Hematopoietic multipotent progenitor cell treated with erythropoietin and hydrocortisone succinate and interleukin-3 and kit ligand, for 8 days (in vitro differentiated cells): ENCODE data around the gene HSBP1.
A peak's percentile ranks its signal among the peaks of the same experiment; 100 is the strongest.

Source experiments
- DNase-seq: peaks from one replicate; pipeline ENCODE4 v3.0.0-alpha.2; 2015

Gene HSBP1

GRCh38 chr16:83804366-83804765, 3.4 kb upstream of the HSBP1 start:
- DNase-seq = no peak

DNA sequence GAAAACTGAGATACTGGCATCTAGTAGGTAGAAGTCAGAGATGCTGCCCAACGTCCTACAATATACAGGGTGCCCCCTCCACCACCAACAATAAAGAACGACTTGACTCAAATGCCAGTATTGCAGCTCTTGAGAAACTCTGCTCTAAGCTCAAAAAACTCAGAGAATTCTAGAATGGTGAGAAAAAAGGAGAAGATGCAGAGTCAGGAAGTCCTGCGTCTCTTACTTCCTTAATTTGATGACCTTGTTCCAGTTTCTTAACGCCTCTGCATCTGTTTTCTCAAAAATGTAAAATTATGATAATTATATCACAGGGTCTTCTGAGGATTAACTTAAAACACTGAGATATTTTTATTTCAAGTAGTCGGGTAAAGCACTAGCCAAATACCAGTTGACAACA, 1.7 kb upstream of the HSBP1 start:
- DNase-seq = peak; percentile 7

GRCh38 chr16:83806731-83807130, 1.0 kb upstream of the HSBP1 start:
- no peak for DNase-seq

GRCh38 chr16:83807327-83807709, 460 bp upstream of the HSBP1 start:
- DNase-seq = no peak

GRCh38 chr16:83808573-83809014, 816 bp downstream of the HSBP1 start:
- DNase-seq = no peak

DNA sequence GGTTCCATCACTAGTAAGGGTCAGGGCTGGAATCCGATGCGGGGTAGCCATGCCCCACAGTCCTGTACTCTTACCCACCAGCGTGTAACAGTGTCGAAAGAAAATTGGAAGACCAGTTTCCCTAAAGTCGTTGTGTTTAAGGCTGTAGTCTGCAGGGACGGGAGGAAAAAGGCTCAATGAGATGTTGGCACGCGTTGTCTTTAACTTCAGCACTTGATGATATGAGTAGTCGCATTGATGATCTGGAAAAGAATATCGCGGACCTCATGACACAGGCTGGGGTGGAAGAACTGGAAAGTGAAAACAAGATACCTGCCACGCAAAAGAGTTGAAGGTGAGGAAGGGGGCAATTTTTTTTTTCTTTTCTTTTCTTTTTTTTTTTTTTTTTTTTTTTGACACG, 1.3 kb downstream of the HSBP1 start:
- DNase-seq = no peak

GRCh38 chr16:83810901-83811300, 3.1 kb downstream of the HSBP1 start:
- no peak for DNase-seq

DNA sequence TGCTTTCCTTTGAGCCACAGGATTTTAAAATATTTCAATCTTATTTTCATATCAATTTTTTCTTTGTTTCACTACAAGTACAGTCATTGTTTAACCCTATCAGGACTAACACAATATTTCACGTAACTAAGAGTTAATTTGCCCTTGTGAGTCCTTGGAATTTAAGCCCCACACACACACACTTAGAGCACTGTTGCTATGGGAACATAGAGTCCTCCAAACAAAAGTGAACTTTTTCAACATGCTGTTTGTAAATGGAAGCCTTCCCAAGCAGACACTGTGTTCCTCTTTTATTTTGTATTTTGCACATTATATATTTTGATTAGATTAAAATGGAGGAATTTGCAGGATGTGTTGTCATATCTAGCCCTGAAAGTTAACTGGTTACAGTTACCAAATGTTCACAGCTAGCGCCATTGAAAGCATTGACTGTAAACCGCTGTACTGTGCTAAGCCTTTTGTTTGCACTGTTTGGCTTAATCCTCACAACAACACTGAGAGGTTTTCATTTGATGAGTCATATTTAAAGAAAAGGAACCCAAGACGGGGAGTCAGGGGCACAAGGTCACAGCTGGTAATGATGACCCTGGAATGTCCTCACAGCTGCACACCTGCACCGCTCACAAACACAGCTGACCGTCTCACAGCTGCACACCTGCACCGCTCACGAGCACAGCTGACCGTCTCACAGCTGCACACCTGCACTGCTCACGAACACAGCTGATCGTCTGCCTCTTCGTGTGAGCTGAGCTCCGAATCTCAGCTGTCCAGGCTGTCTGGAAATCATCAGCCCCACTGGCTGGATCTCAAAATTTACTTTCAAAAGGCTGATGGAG, 6.3 kb downstream of the HSBP1 start:
- DNase-seq = no peak

DNA sequence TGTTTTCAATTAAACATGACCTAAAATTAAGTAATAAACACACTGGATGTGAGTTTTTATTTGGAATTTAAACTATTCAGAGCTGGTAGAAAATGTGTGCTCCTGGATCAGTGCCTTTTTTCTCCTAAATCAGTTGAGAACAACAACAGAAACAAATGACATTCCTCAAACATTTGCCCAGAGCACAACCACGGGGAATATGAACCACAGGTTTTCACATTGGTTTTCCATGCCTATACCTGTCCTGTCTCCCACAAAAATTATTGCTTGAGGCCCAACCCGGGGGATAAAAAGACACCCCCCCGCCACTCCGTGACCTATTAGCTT, 6.8 kb downstream of the HSBP1 start:
- no peak for DNase-seq

DNA sequence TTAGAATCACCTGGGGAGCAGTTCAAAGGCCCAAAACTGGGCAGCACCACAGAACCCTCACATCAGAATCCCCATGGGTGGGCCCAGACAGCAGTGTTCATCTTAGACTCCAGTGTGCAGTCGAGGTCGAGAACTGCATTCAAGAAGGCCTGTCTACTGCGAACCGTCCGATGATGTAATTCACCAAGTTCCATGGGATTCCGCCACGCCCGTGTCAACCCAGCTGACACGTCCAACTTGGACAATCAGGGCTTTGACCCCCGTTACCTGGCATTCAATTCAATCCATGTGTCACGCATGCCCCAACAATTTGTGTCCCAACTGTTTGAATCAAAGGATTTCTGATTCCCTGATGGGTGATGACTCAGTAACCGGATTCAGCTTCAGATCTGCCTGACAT, 9.2 kb downstream of the HSBP1 start:
- no peak for DNase-seq

GRCh38 chr16:83818276-83818675, 10.5 kb downstream of the HSBP1 start:
- no peak for DNase-seq

- no peak for DNase-seq
Measured at GRCh38 chr16:83819361-83819760, 11.6 kb downstream of the HSBP1 start.

DNA sequence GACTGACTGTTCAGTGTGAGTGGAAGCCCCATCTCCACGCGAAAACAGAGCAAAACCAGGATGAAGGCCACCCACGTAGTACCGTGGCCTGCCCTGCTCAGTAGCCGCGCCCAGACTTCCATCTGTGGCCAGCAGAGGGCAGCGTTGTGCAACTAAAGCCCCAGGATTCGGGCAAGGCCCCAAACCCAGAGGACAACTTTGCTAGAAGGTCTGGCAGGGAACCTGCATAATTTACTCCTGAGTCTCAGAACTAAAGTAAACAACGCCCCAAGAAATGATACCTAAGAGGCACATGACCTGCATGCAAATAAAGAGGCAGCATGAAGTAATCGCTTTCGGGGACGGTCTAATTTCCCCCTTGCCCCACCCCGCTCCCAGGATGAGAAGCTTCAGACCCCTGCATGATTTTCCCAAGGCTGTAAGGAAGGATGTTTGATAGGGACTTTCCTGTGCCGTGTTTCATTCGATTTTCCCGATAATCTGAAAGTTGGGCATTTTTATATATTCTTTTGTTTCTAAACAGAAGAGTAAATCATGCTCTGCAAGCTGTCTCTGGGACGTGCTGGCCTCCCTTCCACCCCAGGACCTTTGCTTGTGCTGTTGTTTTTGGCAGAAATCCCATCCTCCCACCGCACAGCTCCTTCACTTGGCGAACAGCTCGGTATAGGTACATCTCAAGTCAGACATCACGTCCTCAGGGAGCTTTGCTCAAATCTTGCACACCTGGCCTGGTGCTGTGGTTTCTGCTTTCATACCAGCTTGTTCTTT, 18.6 kb downstream of the HSBP1 start:
- peak; percentile 69 for DNase-seq

DNA sequence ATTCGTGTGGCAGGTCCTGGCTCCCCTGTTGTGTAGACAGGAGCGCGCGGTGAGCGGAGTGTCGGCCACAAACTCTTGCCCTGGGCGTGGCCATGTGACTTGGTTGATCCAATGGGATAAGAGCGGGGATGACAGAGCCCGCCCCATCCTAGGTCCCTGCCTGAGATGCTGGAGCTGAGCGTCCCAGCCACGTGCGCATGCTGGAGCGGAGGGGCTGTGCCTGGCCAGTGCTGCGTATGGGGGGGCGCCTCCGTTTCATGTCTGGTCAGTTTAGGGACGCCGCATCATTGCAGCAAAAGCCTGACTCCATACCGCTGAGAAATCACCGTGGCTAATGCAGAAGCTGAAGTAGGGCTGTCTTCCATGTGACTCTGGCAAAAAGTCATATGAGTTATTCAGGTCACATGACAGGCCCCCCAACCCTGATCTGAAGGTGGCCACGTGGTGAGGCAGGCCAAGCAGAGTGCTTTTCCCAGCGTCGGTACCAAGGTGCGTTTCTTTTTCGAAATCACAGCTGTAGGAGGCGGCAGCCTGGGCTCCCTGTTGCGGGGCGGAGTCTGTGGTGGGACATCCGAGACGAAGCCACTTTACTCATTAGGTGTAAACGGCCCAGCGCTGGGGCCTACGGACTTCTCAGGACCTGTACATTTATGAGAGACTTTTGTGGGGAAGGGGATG, 22.5 kb downstream of the HSBP1 start:
- no peak for DNase-seq

DNA sequence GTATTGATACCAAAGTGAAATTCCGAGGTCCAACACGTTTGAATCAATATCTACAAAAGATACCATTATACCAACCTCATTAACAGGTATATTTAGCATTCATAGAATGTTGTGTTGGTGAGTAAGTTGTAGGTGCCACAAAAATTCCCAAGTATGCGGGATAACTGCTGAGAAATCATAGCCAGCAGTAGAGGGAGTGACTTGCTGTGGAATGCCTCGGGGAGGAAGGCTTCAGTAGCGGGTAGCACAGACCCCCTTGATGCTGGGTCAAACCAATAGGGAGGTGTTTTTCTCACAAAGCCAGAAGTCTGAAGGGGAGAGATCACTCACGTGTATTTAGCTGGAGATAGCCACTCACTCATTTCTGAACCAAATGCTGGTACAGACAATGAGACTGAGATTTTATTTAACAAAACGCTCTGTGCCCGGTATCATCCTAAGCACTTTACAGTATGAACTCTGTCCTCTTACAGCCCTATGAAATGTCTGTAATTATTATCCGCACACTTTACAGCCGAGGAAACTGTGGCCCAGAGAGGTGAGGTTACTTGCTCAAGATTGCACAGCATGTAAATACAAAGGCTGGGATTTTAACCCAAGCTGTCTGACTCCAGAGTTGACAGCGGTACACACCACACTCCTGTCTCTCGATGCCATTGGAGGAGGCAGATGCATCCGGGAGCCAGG, 23.1 kb downstream of the HSBP1 start:
- DNase-seq = no peak

DNA sequence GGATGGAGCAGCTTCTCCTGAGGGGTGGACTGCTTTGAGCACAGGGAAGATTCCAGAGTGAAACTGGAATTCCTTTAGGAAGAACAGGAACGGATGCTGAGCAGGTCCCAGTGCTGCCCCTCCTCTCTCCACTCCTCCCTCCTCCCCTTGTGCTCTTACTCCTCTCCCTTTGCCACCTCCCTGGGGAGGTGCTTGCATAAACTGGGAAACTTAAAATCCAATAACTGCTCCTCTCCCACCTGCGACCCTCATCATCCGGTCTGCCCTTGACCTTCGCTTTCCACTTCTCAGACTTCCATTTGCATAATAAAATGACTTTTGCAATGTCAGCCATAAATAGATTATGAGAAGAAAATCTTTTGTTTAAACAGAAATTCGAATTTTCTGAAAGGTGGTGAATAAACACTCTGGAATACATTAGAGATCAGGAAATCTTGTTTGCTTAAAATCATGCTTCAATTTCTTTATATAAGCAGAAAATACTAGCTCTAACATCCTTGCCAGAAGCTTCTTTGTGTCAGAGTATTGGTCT, 23.7 kb downstream of the HSBP1 start:
- DNase-seq = no peak

- DNase-seq = no peak
Measured at GRCh38 chr16:83833921-83834320, 26.1 kb downstream of the HSBP1 start.

- peak; percentile 39 for DNase-seq
Measured at GRCh38 chr16:83835586-83836566, 28.1 kb downstream of the HSBP1 start.

GRCh38 chr16:83837566-83837965, 29.8 kb downstream of the HSBP1 start:
- no peak for DNase-seq

DNA sequence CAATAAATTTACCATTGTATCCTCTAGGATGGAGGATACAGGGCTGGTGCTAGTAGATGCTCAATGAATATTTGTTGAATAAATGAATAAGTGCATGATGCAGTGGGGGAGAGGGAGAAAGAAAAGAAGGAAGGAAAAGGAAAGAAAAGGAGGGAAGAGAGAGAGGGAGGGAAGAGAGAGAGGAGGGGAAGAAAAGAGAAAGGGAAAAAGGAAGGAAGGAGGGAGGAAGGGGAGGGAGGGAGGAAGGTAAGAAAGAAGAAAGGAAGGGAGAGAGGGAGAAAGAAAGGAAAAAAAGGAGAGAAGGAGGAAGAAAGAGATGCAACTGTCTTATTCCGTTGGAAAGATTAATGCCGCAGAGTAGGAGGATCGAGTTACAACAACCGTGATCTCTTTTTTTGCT, 30.4 kb downstream of the HSBP1 start:
- DNase-seq = no peak

DNA sequence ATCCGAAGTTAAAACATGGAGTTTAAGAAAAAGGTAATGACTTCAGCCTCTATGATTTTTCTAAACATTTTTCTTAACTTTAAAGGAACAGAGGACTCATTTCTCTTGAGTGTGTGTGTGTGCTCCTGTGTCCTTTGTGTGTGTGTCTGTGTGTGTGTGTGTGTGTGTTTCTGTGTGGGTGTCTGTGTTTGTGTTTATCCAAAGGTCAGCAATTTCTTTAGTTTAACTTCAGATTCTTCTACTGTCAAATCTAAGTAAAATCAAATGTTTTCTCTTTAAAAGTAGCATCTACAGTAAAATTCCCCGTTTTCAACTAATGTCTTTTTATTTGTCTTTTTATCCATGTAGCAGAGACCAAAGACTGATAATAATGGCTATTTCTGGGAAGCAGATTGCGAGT, 31.8 kb downstream of the HSBP1 start:
- no peak for DNase-seq
